Caki2 (cell line): Measurements from ENCODE around the gene ASTN2. TPM values are rescaled to one million over a fixed set of nuclear protein-coding genes. Genes with fewer than 3 reads are reported as not detected.

Experiments used
- DNase-seq: peaks from one replicate; pipeline ENCODE4 v3.0.0-alpha.2; 2015; ENCODE audit warnings: low read depth
- in situ Hi-C: cut with HindIII; loops from 2 replicates; pipeline ENCODE4 v1.10.0; 2016; ENCODE audit warnings: low sequenced_read_pairs, low pct_unique_long_range_greater_than_20kb, mixed read lengths
- total RNA-seq: library from RNA; depleted of rRNA; stranded (reverse); fragments of >200 nt; shearing (Covaris generic); gene quantifications from 2 replicates; pipeline ENCODE4 v1.2.3, GENCODE V29; 2014; ENCODE audit warnings: low replicate concordance

ASTN2 gene
- total RNA-seq, 1 experiment from 2014 or later = 25.1 TPM

DNA sequence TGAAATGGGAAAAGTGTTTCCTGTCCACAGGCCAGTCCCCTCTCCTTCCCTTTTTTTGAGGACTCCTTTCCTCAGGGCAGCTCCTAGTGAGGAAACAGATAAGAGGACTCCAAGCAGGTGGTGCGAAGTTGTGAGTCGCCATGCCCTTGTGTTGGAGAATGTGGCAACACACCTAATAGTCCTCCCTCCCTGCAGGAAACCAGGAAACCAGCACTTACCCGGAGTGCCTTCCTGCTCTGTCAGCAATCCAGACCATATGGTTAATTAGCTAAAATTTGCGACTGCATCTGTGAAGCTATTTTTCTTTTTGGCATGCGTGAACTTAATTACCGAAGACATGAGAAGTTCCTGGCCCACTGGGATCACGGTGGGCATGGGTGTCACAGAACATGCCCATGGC lies 657.8 kb downstream of the ASTN2 start:
- in situ Hi-C loops = no loop called here

DNA sequence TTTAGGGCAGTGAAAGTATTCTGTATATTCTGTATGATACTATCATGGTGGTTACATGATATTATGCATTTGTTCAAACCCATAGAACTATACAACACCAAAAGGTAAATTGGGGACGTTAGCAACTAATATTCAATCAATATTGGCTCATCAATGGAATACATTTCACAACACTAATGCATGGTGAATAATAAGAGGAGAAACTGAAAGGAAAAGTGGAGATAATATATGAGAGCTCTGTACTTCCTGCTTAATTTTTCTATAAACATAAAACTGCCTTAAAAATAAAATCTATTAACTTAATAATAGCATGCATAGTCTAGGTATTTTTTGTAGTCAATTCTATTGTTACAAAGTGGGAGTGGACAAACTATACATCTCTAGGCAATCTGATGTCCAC lies 661.5 kb downstream of the ASTN2 start:
- in situ Hi-C loops = no loop called here
- DNase-seq = no peak

More for the DNA sequence above, 657.8 kb downstream of the ASTN2 start:
- DNase-seq = no peak

DNA sequence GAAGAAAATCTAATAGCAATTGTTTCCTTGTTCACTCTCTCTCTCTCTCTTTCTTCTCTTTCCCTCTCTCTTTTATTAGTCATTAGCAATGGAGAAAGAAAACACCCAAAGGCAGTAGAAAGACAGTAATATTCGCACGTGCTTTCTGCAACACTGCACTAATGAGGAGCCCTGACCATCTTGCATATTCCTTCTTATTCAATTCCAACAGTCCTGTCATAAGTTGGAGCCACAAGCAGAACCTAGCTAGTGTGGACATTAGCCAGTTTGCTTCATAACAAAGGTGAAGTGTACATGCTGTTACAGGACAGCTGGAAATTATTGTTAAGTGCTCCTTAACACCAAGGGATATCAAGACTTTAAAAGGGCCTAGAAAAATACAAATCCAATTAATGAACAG lies 664.3 kb downstream of the ASTN2 start:
- in situ Hi-C loops = no loop called here
- DNase-seq = no peak

DNA sequence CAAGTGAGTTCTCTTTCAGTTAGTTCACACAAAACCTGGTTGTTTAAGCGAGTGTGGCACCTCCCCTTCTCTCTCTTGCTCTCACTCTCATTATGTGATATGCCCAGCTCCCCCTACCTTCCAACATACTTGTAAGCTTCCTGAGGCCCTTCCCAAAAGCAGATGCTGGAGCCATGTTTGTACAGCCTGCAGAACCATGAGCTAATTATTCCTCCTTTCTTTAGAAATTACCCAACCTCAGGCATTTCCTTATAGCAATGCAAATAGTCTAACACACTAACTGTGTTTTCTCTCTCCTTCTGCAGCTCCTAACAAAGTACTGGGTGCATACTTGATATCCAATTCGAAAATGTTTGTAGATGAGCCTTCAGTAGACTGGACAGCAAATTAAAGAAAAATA lies 665.1 kb downstream of the ASTN2 start:
- DNase-seq = no peak
- in situ Hi-C loops = no loop called here

DNA sequence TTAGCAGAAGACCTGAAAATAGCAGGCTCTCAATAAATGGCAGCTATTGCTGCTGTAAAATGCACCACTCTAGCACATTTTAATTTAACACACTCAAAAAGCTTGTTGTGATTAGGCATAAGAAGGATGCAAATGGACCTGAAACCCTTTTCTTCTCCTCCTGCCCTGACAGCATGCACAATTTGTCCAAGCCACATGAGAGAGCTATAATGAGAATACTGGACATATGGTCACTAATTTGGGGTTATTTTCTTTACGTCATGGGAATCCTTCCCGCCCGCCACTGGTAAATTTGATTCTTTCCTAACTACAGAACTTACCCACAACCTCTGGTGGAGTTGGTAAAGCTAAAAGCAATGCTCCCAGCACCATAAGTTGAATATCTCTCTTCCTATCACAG lies 665.7 kb downstream of the ASTN2 start:
- in situ Hi-C loops = no loop called here
- DNase-seq = no peak

DNA sequence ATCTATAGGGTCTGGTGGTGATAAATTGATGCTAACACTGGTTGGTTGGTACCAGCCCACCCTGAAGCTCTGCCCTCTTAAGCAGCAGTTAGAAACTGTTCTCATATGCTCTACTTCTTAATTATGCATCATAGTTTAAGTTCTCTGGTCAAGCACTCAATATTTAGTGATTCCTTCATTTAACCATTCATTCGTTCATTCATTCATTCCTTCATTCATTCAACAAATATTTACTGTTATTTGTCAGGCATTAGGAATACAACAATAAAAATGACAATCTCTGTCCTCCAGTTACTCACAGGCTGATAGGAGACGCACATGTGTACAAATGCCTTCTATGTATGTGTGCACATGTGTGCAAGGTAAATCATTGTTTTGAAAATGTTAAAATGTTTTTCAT lies 673.1 kb downstream of the ASTN2 start:
- no peak for DNase-seq
- in situ Hi-C loops = no loop called here

DNA sequence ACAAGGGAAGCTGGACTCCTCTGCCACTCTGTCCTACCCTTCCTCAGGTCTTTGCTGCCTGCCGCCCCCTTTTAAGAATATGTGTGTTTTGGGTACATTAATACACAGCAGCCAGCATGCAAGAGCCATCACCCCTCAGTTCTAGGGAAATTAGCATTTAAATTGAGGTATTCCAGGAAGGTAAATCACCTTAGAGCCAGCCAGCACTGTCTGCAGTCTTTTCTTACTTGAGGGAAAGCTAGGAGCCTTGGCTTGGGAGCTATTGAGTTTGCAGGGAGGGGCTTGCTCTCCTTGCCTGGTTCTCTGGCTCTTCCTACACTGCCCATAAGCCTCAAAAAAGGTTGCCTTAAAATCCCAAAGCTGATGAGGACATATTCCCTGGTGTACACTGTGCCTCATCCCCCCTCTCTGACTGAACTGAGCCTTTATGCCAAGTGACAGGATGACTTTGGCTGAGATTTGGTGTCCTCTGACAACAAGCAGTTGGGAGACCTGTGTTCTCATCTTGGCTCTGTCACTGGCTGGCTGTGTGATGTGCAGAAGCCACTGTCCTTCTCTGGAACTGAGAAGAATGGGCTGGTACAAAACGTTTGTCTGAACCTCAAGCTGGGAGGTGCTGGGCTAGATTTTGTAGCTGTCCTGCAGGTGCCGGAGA lies 673.6 kb downstream of the ASTN2 start:
- in situ Hi-C loops = no loop called here
- DNase-seq = no peak

DNA sequence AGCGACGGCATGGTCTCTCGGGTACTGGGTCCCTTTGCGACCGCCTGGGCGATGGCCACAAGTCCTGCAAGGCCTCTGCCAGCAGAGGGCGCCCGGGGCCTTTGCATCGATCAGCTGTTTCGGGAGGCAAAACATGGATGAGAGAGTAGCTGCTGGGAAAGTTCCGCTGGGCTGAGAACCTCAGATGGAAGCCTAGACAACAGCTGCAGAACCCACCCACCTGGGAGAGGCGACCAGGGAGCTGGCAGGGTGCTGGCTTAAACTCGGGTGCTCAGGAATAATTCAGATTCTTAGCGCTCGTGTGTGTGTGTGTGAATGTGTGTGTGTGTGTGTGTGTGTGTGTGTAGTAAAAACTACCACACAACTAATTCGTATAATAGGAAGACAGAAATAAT lies 677.7 kb downstream of the ASTN2 start:
- DNase-seq = peak; percentile 49
- in situ Hi-C loops = no loop called here

DNA sequence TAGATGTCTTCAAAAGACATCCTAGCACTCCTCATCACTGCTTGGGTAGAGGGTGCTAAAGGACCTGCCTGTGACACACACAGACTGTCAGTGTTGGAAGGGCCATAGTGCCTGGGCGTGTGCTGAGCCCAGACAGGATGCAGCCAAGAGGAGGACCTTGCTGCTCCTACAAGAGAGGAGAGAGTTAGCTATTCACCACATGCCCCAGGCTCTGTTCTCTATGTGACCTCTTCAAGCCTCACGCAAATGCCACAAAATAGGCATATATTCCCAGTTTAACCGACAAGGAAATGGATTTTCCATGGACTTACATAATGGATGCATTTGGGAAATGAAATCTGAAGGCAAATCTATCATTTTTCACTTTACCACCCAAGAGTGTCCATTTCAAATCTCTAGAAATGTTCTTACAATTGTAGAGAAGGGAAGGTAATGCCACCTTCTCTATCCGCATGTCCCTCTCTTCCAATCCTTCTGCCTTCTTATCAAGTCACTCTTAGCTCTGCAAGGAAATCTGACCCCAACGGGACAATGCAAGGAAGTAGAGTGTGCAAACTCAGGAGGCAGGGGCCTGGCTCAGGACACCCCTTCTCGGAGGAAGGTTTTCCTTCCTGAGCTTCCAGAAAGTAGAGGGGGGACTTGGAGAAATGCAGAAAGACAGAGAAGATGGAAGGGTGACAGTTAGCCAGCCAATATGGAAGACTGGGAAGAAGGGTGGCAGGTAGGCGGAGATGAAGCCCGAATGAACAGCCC lies 678.3 kb downstream of the ASTN2 start:
- in situ Hi-C loops = no loop called here
- no peak for DNase-seq

DNA sequence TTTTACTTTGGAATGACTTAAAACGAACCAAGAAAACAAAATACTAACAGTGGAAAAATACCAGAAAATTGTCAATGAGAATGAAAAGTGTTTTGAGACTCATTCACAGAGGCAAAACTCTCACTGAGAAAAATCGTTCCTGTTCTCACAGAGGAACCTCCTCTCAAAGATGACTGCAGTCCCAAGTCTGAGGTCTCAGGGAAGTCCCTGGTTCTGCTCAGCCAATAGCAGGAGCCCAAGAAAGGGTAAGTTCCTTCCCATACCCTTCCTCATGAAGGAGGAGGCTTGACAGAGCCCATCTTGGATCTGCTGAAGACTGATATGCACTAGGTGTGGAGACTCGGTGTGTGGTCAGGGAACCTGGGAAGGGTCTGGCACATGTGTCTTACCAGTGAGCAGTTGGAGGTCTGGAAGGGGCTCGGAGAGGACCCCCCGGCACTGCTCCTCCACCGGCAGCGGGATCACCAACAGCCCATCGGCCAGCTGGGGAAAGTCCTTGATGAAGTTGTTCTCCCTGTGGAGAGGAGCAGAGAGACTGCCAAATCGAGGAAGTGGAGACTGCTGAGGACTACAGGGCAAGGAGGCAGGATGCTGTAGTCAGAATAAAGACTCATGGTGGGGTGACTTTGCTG lies 681.7 kb downstream of the ASTN2 start:
- in situ Hi-C loops = no loop called here
- DNase-seq = no peak

DNA sequence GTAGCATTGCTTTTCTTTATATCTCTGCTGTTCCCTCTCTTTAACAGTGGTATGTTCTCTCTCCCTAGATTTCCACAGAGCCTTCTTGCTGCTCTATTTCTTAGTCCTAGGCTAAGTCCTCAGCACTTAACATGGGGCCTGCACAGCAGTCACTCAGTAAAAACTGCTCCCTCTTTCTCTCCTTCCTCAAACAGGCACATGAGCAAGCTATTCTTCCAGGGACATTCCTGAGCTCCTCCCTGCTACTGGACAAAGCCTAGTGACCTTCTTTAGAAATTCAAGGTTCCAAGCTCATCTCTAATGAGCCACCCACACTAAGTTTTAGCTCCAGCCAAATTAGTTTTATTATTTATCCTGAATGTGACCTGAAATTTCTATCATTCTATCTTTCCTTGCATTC lies 688.3 kb downstream of the ASTN2 start:
- no peak for DNase-seq
- in situ Hi-C loops = no loop called here

DNA sequence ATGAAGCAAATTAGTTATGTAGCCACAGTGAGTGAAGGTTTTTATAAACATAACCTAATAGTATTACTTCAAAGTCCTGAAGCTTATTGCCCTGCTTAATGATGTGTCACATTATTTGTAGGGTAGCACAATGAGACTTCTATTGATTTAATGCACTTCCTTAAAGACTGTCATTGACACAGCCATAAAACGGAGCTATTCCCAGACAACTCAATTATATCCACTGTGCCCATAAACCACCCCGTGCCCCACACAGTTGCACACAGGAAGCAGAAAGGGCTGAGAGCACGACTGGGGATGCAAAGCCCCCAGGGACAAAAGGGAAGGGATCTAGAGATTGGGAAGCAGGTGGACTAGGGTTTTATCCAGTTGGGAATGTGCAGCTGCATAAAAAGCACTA lies 690.7 kb downstream of the ASTN2 start:
- in situ Hi-C loops = no loop called here
- DNase-seq = no peak

DNA sequence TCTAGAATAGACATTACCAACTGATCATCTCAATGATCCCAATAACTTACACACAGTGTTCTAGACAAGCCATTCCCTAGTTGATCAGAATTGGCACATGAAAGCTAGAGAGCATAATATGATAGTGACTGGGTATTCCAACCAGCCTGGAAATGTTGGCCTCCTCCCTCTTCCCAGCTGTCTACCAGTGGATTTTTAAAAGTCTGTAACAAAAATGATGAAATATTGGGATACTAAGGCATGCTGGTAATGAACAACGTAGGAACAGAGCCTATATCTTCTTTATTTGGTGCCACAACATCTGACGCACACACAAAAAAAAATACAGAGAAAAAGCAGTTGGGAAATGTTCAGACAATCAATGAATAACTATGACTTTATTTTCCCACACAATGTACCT lies 692.9 kb downstream of the ASTN2 start:
- in situ Hi-C loops = no loop called here
- DNase-seq = no peak

DNA sequence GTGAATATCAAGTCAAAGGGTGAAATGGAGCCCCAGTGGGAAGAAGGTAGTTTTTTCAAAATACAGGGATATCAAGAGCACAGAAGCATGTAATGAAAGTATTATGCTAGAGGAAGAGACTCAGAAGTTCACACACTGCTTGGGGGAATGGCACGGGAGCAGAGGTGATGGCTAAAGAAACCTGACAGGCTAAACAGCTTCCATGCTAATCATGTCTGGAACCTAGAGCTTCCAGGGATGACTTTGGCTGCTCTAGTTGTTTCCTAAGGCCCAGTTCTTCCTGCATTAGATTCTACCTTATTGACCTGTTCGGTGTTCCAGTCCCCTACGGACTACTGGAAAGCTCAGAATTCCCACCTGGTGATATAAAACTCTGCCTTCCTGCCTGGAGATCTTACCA lies 693.4 kb downstream of the ASTN2 start:
- in situ Hi-C loops = no loop called here
- DNase-seq = no peak

DNA sequence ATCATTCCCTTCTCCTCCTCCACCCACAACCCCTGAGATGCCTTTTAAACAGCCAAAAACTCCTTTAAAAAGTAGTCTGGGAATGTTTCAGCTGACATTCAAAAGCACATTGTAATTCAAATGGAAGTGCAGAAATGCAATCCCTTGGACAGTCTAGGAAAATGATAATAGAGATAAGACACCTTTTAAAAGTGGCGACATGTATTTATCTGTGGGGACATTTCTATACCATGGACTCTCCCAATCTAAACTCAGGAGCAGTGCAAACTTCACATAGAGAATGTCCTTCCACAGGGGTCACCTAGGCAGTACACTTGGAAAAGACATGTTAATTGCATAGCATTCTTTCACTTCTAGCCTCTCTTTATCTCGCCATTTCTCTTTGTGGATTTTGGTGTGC lies 694.7 kb downstream of the ASTN2 start:
- in situ Hi-C loops = no loop called here
- no peak for DNase-seq

DNA sequence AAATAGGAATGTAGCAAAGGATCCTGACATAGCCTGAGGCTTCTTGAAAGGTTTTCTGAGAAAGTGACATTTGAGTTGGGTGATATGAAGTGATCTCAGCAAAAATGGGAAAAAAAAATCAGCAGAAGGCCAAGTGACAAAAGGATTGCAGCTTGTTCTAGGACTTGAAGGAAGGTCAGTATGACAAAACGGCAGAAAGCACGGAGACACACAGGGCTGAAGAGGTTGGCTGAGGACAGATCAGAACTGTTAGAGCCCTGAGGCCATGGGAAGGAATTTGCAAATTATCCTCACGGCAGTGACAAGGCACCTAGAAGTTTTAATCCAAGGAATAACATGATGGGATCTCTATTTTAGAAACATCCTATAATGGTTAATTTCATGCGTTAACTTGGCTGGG lies 696.7 kb downstream of the ASTN2 start:
- in situ Hi-C loops = no loop called here

DNA sequence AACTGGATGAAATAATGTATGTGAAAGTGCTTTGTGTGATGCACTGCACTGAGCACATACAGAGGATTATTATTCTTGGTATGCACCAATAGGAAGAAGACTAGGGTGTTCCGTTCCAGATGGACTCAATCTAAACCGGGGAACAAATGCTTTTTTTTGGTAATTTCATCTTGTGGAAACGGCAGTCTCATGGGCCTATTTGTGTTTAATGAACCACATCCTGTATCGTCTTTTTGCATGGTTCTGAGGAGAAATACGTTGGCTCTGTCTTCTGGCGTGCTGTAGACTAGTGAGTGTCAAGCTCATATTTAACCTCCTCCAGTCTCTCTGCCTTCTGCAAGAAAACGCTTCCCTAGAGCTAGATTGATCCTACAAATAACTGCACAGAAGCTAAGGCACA lies 697.7 kb downstream of the ASTN2 start:
- no peak for DNase-seq
- in situ Hi-C loops = no loop called here

More for the DNA sequence above, 696.7 kb downstream of the ASTN2 start:
- no peak for DNase-seq

DNA sequence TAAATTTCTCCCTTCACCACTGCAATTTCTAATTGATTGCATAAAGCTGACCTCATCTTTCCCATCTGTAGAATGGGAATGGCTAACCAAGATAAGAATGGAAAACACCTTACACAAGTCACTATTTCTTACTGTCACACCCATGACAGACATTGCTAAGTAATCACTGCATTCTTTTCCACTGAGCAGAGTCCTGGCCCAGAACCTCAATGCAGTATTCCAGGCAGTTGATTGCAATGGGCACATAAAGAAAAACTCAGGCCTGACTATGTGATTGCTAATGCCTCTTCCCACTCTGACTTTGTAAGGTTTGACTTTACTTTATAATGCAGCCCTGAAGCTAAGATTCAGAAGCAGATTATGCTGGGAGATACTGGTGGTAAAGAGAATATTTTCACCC lies 698.4 kb downstream of the ASTN2 start:
- no peak for DNase-seq
- in situ Hi-C loops = no loop called here

DNA sequence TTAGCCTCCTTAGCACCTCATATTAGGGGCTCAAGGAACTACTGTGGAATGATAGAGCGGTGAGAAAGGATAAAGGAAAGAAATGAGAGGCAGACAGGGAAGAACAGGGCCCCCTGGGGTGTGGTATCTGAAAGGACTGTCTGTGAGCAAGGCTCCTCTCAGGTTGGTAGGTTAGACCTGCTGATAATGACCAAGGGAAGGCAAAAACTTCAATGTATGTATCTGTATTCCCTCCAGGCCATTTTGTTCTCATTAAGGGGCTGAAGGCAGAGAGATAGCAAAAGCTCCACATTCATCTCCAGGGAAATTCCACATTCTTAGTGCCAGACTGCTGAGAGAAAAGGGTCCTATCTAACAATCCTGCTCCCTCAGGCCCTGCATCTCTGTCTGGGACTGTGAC lies 699.1 kb downstream of the ASTN2 start:
- in situ Hi-C loops = no loop called here

DNA sequence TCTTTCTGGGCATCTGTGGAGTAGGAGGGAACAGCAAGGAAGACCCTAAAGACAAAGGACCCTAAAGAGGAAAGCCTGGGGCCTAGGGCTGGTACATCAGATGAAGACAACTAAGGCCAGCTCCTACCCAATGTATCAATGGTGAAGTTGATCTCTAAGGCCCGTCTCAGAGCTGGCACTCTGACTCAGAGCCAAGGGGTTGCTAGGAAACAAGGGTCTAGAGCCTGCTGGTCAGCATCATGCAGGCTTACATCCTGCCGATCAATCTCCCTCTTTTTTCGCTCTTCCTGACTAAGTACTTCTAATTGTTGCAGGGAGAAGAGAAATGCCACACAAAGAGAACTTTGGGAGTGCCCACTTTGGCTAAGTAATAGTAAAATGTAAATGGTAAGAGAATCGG lies 701.6 kb downstream of the ASTN2 start:
- no peak for DNase-seq
- in situ Hi-C loops = no loop called here

More for the DNA sequence above, 699.1 kb downstream of the ASTN2 start:
- no peak for DNase-seq
